ENCODE measurements around the gene KRT14. TPM values are rescaled to one million over a fixed set of nuclear protein-coding genes. Genes with fewer than 3 reads are reported as not detected.
"Not testable (repeated sequence)": the region's sequence is repeated elsewhere in the genome, so short reads cannot be mapped to it uniquely, and the experiment has no call there.

The KRT14 gene
- total RNA-seq (2014; rRNA removed; shearing (Covaris generic); ENCODE audit: low replicate concordance) = 6.1 and 7.9 TPM in 2 replicates

GRCh38 chr17:41586863-41587495, at the start of gene KRT14:
Gene KRT14 (minus strand): TSS chr17:41586895. CDS start chr17:41586834, 61 bp downstream.
- H3K4me3 ChIP-seq = no peak within 1 kb of the TSS
- peak; percentile 34 for DNase-seq
- no peaks in the 10 kb centered on the region for H3K27me3 ChIP-seq
- H3K9me3 ChIP-seq = no peaks in the 10 kb centered on the region
- no peaks in the 10 kb centered on the region for H3K36me3 ChIP-seq

GRCh38 chr17:41635121-41636097, 48.7 kb upstream of the KRT14 start:
- no peak for DNase-seq
- Histone ChIP-seq H3K9me3 (peaks cover 3% of the 10 kb centered on the region; the same call in 1 of the 2 replicates), H3K36me3 (no peaks in the 10 kb centered on the region), H3K4me3 (no peak overlapping the region), H3K27me3 (no peaks in the 10 kb centered on the region)

- DNase-seq = no peak
- no peaks in the 10 kb centered on the region for H3K27me3 ChIP-seq
- H3K9me3 ChIP-seq = peaks cover 3% of the 10 kb centered on the region; the same call in 1 of the 2 replicates
- H3K4me3 ChIP-seq = no peak overlapping the region
- no peaks in the 10 kb centered on the region for H3K36me3 ChIP-seq
Measured at GRCh38 chr17:41634639-41635038, 47.9 kb upstream of the KRT14 start.

GRCh38 chr17:41633556-41634199, 47.0 kb upstream of the KRT14 start:
- Histone ChIP-seq H3K4me3 (no peak overlapping the region), H3K36me3 (no peaks in the 10 kb centered on the region), H3K9me3 (peaks cover 3% of the 10 kb centered on the region; the same call in 1 of the 2 replicates), H3K27me3 (no peaks in the 10 kb centered on the region)
- DNase-seq = no peak

GRCh38 chr17:41632482-41633105, 45.9 kb upstream of the KRT14 start:
- Histone ChIP-seq H3K27me3 (no peaks in the 10 kb centered on the region), H3K9me3 (peaks cover 3% of the 10 kb centered on the region; the same call in 1 of the 2 replicates), H3K4me3 (no peak overlapping the region), H3K36me3 (no peaks in the 10 kb centered on the region)
- no peak for DNase-seq

GRCh38 chr17:41631898-41632285, 45.2 kb upstream of the KRT14 start:
- no peak overlapping the region for H3K4me3 ChIP-seq
- DNase-seq = no peak
- H3K36me3 ChIP-seq = no peaks in the 10 kb centered on the region
- no peaks in the 10 kb centered on the region for H3K27me3 ChIP-seq
- peaks cover 3% of the 10 kb centered on the region; the same call in 1 of the 2 replicates for H3K9me3 ChIP-seq

- no peak for DNase-seq
- Histone ChIP-seq H3K36me3 (no peaks in the 10 kb centered on the region), H3K27me3 (no peaks in the 10 kb centered on the region), H3K4me3 (no peak overlapping the region), H3K9me3 (peaks cover 3% of the 10 kb centered on the region; the same call in 1 of the 2 replicates)
Measured at GRCh38 chr17:41631025-41631897, 44.6 kb upstream of the KRT14 start.

- H3K36me3 ChIP-seq = no peaks in the 10 kb centered on the region
- no peak overlapping the region for H3K4me3 ChIP-seq
- H3K9me3 ChIP-seq = peaks cover 3% of the 10 kb centered on the region; the same call in 1 of the 2 replicates
- no peak for DNase-seq
- H3K27me3 ChIP-seq = no peaks in the 10 kb centered on the region
Measured at GRCh38 chr17:41629826-41630670, 43.4 kb upstream of the KRT14 start.

GRCh38 chr17:41629316-41629715, 42.6 kb upstream of the KRT14 start:
- no peak for DNase-seq
- Histone ChIP-seq H3K9me3 (peaks cover 3% of the 10 kb centered on the region; the same call in 1 of the 2 replicates), H3K27me3 (no peaks in the 10 kb centered on the region), H3K4me3 (no peak overlapping the region), H3K36me3 (no peaks in the 10 kb centered on the region)

- not testable (repeated sequence) for H3K36me3 ChIP-seq, H3K4me3 ChIP-seq, DNase-seq, H3K9me3 ChIP-seq, H3K27me3 ChIP-seq
Measured at GRCh38 chr17:41628621-41629255, 42.0 kb upstream of the KRT14 start.

- not testable (repeated sequence) for H3K9me3 ChIP-seq, H3K4me3 ChIP-seq, H3K27me3 ChIP-seq, DNase-seq, H3K36me3 ChIP-seq
Measured at GRCh38 chr17:41628073-41628370, 41.3 kb upstream of the KRT14 start.

- Histone ChIP-seq H3K9me3 (0 out of 2 replicates have a peak, but pooled peaks cover under 1% of the 10 kb centered on the region), H3K27me3 (no peaks in the 10 kb centered on the region), H3K36me3 (no peaks in the 10 kb centered on the region), H3K4me3 (no peak overlapping the region)
- no peak for DNase-seq
Measured at GRCh38 chr17:41627316-41628072, 40.8 kb upstream of the KRT14 start.

- H3K36me3 ChIP-seq, DNase-seq, H3K9me3 ChIP-seq, H3K27me3 ChIP-seq, H3K4me3 ChIP-seq: not testable (repeated sequence)
Measured at GRCh38 chr17:41626914-41627295, 40.2 kb upstream of the KRT14 start.
